IPS DF 4.7 (cell line): ENCODE results near the gene ALK.

Source experiments
- DNase-seq: peaks from one replicate; pipeline ENCODE4 v3.0.0-alpha.2; 2013; ENCODE audit warnings: low spot score; ENCODE audit errors: extremely low read depth

Gene ALK

DNA sequence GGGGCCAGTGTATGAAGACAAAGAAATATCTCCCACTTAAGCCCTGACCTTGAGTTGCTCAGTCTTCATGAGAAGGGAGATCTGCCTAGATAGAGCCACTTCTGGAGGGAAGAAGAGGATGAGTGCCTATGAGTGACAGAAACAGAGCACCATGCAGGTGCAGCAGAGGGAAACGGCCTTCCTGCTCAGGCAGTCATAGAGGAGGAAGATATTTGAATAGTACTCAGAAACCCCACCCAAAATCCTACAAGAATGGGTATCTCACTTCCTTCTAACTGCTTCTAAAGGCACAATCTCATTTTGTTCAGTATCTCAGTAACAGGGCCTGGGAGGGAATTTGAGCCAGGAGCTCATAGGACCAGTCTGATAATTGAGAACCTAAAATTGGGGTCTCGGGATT, 339.3 kb downstream of the ALK start:
- no peak for DNase-seq

DNA sequence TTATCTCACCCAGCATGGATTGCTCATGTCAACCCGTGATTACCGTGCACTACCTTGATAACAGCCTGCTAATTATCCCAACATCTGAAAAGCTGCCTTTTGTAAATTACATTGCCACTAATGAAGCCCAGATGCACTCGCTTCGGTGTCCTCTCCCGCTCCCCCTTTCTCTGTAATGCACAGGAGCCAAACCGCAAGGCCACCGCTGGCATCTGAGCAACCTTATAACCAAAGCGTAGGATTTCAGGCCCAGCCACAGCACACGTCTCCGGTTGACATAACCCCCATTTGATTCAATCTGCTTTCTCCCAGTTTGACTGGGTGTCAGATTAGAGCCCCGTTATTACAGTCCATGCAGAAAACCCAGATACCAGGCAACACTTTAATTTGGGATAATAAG, 341.2 kb downstream of the ALK start:
- DNase-seq, result no peak

DNA sequence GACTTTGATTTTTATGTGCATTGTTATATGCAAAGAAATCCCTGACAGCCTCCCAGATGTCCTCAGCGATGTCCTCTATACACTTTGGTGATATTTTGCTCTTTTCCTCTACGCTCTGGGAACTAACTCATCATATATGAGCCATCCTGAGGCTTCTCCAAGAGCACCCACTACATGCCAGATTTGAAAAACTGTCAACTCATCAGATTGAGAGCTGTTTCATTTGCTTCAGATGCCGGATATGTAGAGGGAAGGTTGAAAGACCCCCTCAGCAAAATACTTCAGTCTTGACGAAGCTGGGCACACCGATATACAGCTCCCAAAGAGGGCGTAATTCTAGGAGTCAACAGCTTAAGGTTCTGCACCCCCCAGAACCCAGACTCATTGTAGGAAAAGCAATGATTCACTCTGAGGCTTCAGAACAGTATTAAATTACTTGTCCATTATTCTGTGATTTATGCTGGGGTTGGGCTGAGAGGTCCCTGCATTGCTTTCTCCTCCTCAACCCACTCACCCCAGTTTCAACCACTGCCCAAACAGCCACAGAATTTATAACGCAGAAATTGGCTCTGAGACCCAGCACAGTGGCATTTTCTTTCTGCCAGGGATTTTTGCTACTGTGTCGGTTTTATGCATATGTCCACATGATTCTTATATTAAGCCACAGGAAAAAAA, 341.8 kb downstream of the ALK start:
- DNase-seq, result no peak

DNA sequence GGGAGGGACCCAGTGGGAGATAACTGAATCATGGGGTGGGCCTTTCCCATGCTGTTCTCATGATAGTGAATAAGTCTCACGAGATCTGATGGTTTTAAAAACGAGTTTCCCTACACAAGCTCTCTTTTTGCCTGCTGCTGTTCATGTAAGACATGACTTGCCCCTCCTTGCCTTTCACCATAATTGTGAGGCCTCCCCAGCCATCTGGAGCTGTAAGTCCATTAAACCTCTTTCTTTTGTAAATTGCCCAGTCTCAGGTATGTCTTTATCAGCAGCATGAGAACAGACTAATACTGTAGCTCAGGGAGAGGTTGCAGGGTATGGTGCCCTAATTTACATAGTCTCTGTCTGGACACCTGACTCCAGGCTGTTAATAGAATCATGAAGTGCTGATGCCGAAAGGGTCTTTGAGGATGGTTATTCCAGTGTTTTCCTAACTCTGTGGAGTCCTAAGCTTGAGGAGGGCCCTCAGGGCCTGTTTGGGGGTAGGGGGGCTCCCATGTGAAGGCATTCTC, 343.2 kb downstream of the ALK start:
- no peak for DNase-seq

DNA sequence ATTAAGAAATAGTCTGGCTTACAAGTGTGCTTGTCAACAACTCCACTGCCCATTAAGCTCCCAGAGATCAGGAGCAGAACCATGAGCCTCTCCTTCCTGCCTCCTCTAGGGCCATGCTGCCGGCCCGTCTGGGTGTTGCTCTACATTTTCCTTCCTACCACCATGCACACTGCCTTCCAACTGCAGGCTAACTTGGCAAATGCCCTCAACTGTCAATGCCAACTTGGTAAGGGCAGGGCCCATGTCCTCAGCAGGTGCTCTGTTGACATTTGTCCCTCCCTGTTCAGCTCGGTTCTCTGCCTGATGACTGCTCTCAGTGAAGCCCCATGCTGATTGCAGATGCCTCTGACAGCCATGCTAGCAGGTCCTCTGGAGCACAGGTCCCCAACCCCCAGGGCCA, 345.2 kb downstream of the ALK start:
- no peak for DNase-seq

DNA sequence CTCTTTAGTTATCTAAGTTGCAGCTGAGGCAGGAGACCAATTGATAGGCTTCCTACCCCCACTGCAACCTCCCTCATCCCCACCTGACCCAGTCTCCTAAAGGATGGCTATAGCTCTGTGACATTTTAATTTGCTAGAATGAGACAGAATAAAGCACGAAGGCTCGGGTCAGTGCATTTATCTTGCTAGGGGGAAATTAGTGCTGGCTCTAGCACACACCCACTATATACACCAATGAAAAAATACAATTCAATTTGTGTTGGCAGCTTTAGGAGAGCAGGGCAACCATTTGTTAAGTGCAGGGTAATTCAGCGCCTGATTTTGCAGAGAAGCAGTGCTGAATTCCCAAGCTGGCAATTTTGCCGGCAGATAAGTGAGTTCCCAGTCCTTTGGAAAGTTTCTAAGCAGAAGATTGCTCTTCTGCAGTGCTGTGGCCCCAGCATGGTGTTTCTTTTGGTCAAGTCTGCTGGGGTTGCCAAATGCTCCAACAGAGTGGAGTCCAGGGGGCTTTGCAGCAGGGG, 346.0 kb downstream of the ALK start:
- no peak for DNase-seq

DNA sequence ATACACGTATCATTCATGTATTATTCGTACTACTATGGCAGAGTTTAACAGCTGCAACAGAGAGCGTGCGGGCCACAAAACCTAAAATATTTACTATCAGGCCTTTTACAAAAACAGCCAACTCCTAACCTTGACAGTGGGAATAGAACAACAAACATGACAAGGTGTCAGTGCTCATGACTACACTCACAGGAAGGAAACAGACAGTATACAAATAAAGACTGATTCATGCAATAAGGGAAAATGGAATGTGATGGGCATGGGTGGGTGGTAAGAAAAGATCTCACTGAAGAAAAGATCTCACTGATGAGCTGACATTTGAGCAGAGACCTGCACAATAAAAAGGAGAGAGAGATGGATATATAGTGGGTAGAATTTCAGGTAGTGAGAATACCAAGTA, 347.8 kb downstream of the ALK start:
- DNase-seq, result no peak

DNA sequence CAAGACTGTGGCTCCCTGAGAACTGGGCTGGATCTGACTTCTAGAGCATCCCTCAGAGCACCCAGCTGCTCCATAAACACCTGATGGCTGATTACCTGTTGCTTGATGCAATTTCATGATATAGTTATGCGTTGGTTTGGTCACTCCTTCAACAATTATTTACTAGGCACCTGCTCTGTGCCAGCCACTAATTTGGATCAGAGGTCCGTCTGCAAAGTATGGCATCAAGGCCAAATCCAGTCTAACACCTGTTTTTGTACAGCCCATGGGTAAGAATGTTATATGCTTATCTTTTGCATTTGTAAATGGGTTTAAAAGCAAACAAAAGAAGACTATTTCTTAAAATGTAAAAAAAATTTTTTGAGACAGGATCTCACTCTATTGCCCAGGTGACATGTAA, 348.2 kb downstream of the ALK start:
- DNase-seq, result no peak

DNA sequence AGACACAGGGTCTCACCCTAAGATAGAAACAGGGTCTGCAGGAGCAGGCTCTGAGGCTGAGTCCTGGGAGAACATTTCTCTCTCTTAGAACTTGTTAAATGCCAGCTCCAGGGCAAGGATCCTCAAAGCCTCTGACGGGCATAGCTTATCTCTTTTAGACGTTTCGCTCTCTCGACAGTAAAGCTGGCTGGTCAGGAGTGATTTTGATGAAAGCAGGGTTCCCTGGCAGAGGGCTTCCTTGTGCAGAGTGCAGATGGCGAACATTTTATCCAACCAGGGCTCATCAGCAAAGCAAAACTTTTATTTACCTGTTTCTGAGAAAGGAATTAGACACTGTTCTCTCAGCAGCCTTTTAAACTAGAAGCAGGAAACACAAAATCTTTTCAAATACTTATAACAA, 350.8 kb downstream of the ALK start:
- no peak for DNase-seq

DNA sequence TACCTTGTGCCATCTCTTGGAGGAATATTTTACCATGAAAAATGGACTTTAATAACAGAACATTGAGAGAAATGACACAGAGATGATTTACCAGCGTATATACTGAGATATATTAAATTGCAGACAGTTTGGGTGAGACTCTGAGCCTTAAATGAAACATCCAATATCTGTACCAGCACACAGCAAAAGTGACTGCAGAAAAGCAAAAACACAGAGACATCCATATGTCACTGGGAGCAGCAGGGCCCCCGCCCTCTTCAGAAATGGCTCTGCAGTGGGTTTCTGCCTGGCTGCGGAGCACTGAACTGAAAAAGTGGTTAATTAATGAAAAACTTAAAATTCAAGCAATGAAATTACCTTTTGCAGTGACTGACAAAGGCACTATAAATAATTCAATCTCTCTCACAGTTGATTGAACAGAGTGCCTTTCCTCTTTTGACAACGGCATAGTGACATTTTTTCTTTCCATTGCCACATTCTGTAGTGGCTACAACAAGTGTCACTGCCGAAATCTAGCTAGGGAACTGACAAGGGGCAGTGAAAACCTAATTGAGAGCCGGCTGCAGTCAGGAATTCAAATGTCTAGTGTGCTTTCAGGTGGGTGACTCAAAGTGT, 353.4 kb downstream of the ALK start:
- DNase-seq, result no peak

DNA sequence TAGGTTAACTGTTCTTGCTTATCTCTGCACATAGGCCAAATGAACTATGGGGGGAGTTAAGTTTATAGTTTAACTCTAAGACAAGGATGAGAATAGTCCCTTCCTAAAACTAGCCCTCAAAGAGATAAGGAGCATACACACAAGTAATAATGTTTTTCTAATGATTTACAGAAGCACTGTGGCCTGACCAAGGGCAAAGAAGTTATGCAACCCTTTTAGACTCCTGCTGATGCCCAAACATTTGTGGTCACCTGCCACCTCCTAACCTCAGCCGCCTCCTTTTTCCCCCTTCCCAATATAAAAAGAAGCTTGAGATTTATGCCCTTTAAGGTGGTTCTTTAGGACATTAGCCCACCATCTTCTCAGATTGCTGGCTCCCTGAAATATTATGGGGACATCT, 357.7 kb downstream of the ALK start:
- DNase-seq, result no peak

DNA sequence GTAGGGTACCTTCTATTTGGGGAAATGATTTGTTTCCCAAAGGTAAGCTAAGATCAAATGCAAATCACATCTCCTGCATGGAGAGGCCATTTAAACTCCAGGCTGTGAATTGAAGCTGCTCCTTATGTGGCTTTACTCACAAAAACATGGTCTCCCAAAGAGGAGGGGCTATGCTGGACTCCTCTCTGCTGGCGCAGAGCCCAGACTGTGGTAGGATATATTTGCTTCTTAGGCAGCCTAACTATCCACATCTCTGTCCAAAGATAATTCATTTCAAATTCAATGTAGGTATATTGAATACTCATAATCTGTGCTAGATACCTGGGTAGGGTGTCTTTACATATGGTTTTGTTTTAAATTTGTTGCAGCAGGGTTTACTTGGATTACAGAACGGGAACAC, 358.5 kb downstream of the ALK start:
- no peak for DNase-seq

DNA sequence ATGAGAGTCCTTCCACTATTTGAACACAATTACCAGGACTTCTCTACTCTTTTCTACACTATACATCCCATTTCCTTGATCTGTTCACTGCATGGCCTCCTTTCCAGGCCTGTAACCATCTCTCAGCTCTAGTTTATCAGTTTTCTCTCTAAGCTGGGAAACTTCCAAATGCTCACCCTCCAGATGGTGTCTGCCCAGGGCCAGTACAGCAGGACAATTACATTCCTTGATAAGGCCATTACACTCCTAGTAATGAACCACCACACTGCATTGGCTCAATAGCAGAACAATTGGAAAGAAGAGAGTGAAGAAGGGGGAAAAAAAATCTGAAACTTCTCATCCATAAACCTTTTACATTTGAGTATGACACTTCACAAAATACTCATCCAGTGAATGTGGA, 359.1 kb downstream of the ALK start:
- DNase-seq, result no peak

DNA sequence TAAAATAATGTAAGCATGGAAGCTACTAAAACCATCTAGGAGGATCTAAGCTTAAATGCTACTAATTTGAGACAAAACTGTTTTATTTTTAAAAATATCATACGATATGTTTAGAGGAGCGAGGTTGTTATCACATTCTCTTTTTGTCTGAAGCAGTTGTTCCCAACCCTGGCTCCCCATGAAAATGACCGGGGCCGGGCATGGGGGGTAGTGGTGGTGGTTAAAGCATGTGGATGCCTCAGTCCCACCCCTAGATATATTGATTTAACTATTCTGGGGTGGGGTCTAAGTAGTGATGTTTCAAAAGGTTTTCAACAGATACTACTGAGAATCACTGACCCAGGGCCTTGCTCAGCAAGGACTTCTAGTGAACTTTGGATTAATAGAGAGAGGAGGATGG, 359.8 kb downstream of the ALK start:
- no peak for DNase-seq

DNA sequence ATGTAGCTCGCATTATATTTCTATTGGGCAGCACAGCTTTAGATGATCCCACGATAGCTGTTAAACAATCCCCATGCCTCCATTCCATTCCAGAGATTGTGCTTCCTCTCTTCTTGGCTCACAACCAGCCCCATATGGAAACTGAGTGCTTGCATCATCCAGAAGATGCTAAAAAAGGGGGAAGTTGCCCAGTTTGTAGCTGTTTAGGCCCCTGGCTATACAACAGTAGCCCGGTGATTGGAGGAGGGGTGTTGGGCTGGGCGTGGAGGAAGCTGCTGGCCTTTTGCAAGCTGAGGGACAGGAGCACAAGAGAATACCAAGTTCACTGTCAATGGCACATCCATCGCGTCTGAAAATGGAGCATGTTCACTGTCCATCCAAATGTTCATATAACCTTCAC, 360.2 kb downstream of the ALK start:
- DNase-seq, result no peak

DNA sequence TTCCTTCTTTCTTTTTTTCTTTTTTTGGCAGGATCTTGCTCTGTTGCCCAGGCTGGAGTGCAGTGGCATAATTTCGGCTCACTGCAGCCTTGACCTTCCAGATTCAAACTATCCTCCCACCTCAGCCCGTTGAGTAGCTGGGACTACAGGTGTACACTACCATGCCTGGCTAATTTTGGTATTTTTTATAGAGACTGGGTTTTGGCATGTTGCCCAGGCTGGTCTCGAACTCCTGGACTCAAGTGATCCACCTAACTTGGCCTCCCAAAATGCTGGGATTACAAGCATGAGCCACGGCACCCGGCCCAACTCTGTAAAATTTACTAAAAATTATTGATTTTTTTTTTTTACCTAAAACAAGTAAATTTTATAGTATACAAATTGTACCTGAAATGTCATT, 360.8 kb downstream of the ALK start:
- DNase-seq, result no peak

DNA sequence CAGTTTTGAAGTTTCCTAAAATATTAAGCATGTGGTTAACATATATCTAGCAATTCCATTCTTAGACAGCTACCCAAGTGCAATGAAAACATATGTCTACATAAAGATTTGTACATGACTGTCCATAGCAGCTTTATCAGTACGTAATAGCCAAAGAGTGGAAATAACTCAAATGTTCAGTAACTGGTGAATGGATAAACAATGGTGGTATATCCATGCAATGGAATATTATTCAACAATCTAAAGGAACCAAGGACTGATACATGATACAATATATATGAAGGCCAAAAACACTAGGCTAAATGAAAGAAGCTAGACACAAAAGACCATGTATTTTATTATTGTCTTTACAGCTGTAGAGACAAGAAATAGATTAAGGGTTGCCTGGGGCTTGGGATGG, 361.4 kb downstream of the ALK start:
- no peak for DNase-seq

DNA sequence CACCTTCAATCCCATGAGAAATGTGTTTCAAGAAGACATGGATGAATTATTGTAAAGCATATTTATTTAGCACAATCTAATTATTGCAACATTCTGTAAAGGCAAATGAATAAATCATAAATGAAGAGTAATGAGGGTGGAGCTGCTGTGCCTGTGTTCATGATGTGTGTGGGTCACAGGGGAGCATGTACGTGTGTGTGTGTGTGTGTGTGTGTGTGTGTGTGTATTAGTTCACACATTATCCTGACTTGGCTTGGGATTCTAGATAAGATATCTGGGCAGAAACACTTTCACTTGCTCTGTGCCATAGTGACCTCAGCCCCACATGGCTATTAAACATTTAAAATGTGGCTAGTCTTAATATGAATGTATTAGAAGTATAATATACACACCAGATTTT, 361.8 kb downstream of the ALK start:
- DNase-seq, result no peak

DNA sequence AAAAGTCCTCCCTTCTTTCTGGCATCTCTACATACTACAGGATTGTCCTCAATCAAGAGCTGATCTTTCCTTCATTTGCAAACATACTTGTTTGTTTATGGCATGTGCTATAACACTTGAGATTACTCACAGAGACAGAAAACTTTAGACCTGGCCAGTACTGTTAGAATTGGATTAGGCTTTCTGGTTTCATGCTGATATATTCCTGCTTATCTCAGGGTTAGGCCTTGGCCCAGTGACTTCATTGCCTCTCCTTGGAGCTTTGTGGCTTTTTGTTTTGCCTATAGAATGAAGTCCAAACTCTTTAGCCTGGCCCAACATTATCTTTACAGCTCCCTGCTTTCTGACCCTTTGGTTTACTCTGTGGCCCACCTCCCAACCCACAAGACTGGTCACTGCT, 363.3 kb downstream of the ALK start:
- no peak for DNase-seq

DNA sequence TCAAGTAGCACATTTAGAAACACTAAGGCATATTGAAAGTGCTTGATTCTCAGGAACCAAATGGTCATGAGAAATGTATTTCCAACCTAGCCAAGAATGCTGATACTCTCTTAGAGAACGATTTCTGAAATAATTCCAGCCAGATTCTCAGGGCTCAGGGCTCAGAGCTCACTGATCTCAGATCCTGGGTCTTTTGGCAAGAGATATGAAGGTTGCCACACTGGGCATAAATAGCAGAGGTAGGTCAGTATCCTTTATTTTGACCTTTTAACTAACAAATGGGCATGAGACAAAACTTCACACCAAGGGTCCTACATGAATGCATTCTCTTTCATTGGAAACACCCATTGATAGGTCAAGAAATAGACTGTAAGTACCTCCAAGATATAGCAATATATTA, 364.1 kb downstream of the ALK start:
- no peak for DNase-seq

DNA sequence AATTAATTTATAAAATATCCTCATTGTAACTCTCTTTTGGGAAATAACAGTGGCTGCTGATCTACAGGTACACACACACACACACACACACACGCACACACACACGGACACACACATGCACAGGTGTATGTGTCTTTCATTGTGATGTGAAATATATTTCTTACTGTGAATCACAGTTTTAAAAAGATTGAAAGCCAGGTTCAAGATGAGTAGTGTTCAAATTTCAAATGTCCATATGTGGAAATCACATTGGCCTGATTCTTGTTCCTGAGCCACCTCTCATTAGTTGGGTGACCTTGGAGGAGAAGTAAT, 372.4 kb downstream of the ALK start:
- DNase-seq, result no peak

DNA sequence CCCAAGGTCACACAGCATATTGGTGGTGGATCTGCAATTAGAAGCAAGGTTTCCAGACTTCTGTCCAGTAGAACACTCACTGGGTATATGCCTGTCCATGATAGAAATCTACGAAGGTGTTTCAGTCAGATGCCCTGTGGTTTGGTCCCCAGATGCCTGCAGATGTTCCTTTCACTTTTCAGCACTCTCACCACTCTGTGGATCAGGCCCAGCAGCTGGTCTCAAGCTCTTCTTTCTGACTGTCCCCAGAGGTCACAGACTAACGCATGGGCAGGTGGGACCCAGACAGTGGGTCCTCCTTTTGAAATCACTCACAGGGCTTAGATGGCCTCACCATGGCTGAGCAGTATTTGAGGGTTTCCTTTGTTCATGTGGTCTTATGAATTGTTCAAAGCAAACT, 376.5 kb downstream of the ALK start:
- DNase-seq, result no peak

DNA sequence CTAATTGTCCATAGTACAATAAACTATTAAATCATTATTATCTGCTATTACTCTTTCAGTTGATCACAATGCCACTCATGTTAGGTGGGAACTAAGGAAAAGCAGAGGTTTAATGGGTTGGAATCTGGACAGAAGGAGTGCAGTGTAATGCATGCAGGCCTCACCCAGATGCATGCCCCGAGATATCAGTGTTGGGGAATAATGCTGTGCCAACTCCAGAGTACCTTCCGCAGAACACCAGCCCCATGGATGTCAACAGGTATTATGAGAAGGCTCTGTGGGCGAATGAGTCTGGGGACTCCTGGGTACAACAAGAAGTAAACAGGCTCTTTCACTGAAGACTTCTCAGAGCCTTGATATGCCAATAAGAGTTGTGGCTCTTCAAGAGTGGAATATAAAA, 377.4 kb downstream of the ALK start:
- no peak for DNase-seq
